ENCODE data around the gene KBTBD4. TPM values are rescaled to one million over a fixed set of nuclear protein-coding genes. Genes with fewer than 3 reads are reported as not detected.

The KBTBD4 gene
- total and polyA plus RNA-seq, 2 of the 8 experiments (the other 6 are each of a cell fraction or from before 2014, with no cell fraction given): 12.0 to 19.5 TPM

DNA sequence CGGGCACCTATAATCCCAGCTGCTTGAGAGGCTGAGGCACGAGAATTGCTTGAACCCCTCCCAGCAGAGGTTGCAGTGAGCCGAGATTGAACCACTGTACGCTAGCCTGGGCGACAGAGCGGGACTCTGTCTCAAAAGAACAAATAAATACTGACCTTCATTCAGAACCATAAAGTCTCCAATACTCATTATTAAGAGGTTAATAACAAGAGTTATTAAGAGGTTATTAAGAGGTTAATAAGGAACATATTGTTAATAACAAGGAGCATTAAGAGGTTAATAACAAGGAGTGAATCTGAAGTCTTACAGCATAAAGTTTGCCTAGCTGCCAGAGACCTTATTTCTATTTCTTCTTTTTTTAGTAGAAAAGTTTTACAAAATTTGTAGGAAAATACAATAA is 33.5 kb downstream of the KBTBD4 start:
- no peak for DNase-seq (ENCODE audit: low read depth in 1 of 2, low spot score in 2 of 2)
- Histone ChIP-seq H2BK12ac (ENCODE audit: low read depth, low read length) (no peak overlapping the region), H3K4me2 (ENCODE audit: insufficient read depth in 1 of 2, low read depth in 2 of 2, low read length in 2 of 2) (no peak overlapping the region), H3K23ac (ENCODE audit: insufficient read length) (no peak overlapping the region), H4K5ac (ENCODE audit: insufficient read length, low read depth, low read length) (no peak overlapping the region), H2BK5ac (ENCODE audit: low read depth, low read length) (no peak overlapping the region), H2AK5ac (ENCODE audit: low read depth, low read length) (no peak overlapping the region), H3K56ac (replicated peaks; ENCODE audit: insufficient read length, low read depth, low read length) (no peak overlapping the region), H3K79me1 (ENCODE audit: low read depth, low read length) (peaks cover 2% of the 10 kb centered on the region), H2AFZ (ENCODE audit: low read length) (no peak overlapping the region), H3K9me3 (ENCODE audit: insufficient read depth in 2 of 2, low read depth in 1 of 2, low read length in 1 of 2) (no peaks in the 10 kb centered on the region), H3K79me2 (ENCODE audit: control insufficient read depth in 1 of 2, insufficient read depth in 2 of 2, low read length in 2 of 2) (peaks cover 63 to 99% of the 10 kb centered on the region in 2 experiments), H3K14ac (ENCODE audit: insufficient read length) (no peak overlapping the region), H3K4me1 (replicated peaks in 1 of 4; ENCODE audit: control insufficient read depth in 3 of 4, insufficient read depth in 4 of 4, low read length in 3 of 4) (peaks cover 0 to 2% (median 0%) of the 10 kb centered on the region in 4 experiments; a peak in 1 of 7 replicates), H4K91ac (replicated peaks; ENCODE audit: insufficient read length, low read length) (no peak overlapping the region), H2BK120ac (replicated peaks; ENCODE audit: low read depth, low read length) (no peak overlapping the region), H3K4me3 (ENCODE audit: extremely low read depth in 1 of 4, insufficient read depth in 2 of 4, low read depth in 3 of 4, low read length in 4 of 4) (no peak overlapping the region), H2BK15ac (ENCODE audit: low read length) (no peak overlapping the region), H3K18ac (ENCODE audit: extremely low read depth, low read length) (no peak overlapping the region), H3K23me2 (ENCODE audit: low read depth, low read length) (no peaks in the 10 kb centered on the region), H3K4ac (replicated peaks; ENCODE audit: insufficient read length, low read depth, low read length) (no peak overlapping the region), H3K27me3 (replicated peaks in 1 of 4; ENCODE audit: control insufficient read depth in 3 of 4, extremely low read depth in 1 of 4, insufficient read depth in 3 of 4, low read length in 3 of 4) (no peaks in the 10 kb centered on the region), H2BK20ac (ENCODE audit: low read length) (no peak overlapping the region), H3K27ac (ENCODE audit: low read depth, low read length) (no peak overlapping the region), H4K20me1 (replicated peaks in 1 of 2; ENCODE audit: control insufficient read depth in 1 of 2, insufficient read depth in 2 of 2, low read length in 2 of 2) (peaks cover 25 to 31% of the 10 kb centered on the region in 2 experiments), H3K9ac (replicated peaks in 1 of 4; ENCODE audit: extremely low read depth in 1 of 4, low read depth in 3 of 4, low read length in 3 of 4) (no peak overlapping the region), H3K36me3 (ENCODE audit: control insufficient read depth in 2 of 4, insufficient read depth in 4 of 4, low read length in 3 of 4) (no peaks in the 10 kb centered on the region; a peak in 2 of 8 replicates), H4K8ac (ENCODE audit: extremely low read depth, insufficient read depth, low read length) (no peak overlapping the region)
- 100% methylated on average over 6 of the region's 6 CpGs; no CpG with 5 or more reads in 1 of the 2 experiments for WGBS, 2 experiments (ENCODE audit: extremely low coverage in 1 of 2, insufficient coverage in 1 of 2, insufficient read length in 1 of 2, insufficient replicate concordance in 2 of 2, low coverage in 1 of 2, low lambda C conversion rate in 2 of 2, missing lambda C conversion rate in 1 of 2)
- POLR2A ChIA-PET (ENCODE audit: partially characterized antibody): interaction anchor here (1.1 to 2.8 kb wide), 5 partner anchors 9 to 29 kb away, joined by 3 to 7 read pairs (median 5); partner anchors contain the start of gene PTPMT1
- CTCF ChIA-PET (ENCODE audit: partially characterized antibody): interaction anchor here (0.6 to 0.7 kb wide), 3 partner anchors 14 to 286 kb away, joined by 3 read pairs; no protein-coding TSS in a partner anchor
- no peak for FAIRE-seq
- TF ChIP-seq BRCA1 (IDR thresholded peaks at IDR 0.05; ENCODE audit: low read depth, low read length) (no peak), CHD1 (IDR thresholded peaks at IDR 0.05; ENCODE audit: low read depth, low read length) (no peak), NANOG (IDR thresholded peaks at IDR 0.05; ENCODE audit: insufficient read depth, low read depth, low read length, poor library complexity, severe bottlenecking) (no peak), YY1 (IDR thresholded peaks at IDR 0.05; ENCODE audit: low read depth, low read length) (no peak), NRF1 (IDR thresholded peaks at IDR 0.05; ENCODE audit: low read depth, low read length) (no peak), SIRT6 (IDR thresholded peaks at IDR 0.05; ENCODE audit: low read length) (no peak), RNF2 (IDR thresholded peaks at IDR 0.05; ENCODE audit: borderline replicate concordance, low read depth, low read length, missing control alignments, poor library complexity, severe bottlenecking) (no peak), MAFK (IDR thresholded peaks at IDR 0.05; ENCODE audit: low read depth, low read length) (no peak), FOSL1 (IDR thresholded peaks at IDR 0.05; ENCODE audit: insufficient read depth, low read depth, low read length) (no peak), GTF2F1 (IDR thresholded peaks at IDR 0.05; ENCODE audit: borderline replicate concordance, low read depth, low read length) (no peak), TAF1 (IDR thresholded peaks at IDR 0.05; ENCODE audit: low read depth, low read length) (no peak), SAP30 (IDR thresholded peaks at IDR 0.05; ENCODE audit: insufficient read depth, insufficient replicate concordance, low read length) (no peak), TAF7 (optimal IDR thresholded peaks at IDR 0.05; ENCODE audit: borderline replicate concordance, low read depth, low read length) (no peak), KDM4A (IDR thresholded peaks at IDR 0.05; ENCODE audit: low read depth, low read length, severe bottlenecking) (no peak)
